Measurements from ENCODE around the gene STRN4.
"Not testable (repeated sequence)": the region's sequence is repeated elsewhere in the genome, so short reads cannot be mapped to it uniquely, and the experiment has no call there.

The STRN4 gene

GRCh38 chr19:46784262-46785053, 38.2 kb upstream of the STRN4 start:
- peaks cover 29 to 47% (median 32%) of the 10 kb centered on the region in 3 donors for H3K36me3 ChIP-seq
- H3K4me1 ChIP-seq: peaks cover 0 to 45% (median 32%) of the 10 kb centered on the region in 4 donors
- TF ChIP-seq CTCF (IDR thresholded peaks at IDR 0.05): no peak
- DNase-seq: peak; percentile 73 to 75
- H3K27ac ChIP-seq: peak overlapping the region; percentile 25 to 97
- peak overlapping the region; percentile 92 to 95 for H3K4me3 ChIP-seq
- no peaks in the 10 kb centered on the region for H3K9me3 ChIP-seq
- no peaks in the 10 kb centered on the region for H3K27me3 ChIP-seq
- intact Hi-C loops (cut with DNase I; ENCODE audit: low total_unique reads): loop anchor here (5.0 kb wide), 1 partner anchor 38 kb away; no protein-coding TSS in a partner anchor

- H3K4me1 ChIP-seq: peaks cover 0 to 42% (median 32%) of the 10 kb centered on the region in 4 donors
- peak overlapping the region in 1 of 2 donors; percentile 9 for H3K27ac ChIP-seq
- DNase-seq: no peak
- H3K27me3 ChIP-seq: no peaks in the 10 kb centered on the region
- no peaks in the 10 kb centered on the region for H3K9me3 ChIP-seq
- TF ChIP-seq CTCF (IDR thresholded peaks at IDR 0.05): no peak
- peaks cover 37 to 55% (median 37%) of the 10 kb centered on the region in 3 donors for H3K36me3 ChIP-seq
- intact Hi-C loops (cut with DNase I; ENCODE audit: low total_unique reads): loop anchor here (5.0 kb wide), 1 partner anchor 39 kb away; no protein-coding TSS in a partner anchor
- H3K4me3 ChIP-seq: peak overlapping the region in 1 of 2 donors; percentile 95
These were observed 37.4 kb upstream of the STRN4 start for GRCh38 chr19:46783670-46784069.

- peaks cover 0 to 40% (median 32%) of the 10 kb centered on the region in 4 donors for H3K4me1 ChIP-seq
- TF ChIP-seq CTCF (IDR thresholded peaks at IDR 0.05): no peak
- no peak overlapping the region for H3K4me3 ChIP-seq
- no peaks in the 10 kb centered on the region for H3K27me3 ChIP-seq
- peaks cover 49 to 67% (median 49%) of the 10 kb centered on the region in 3 donors for H3K36me3 ChIP-seq
- no peaks in the 10 kb centered on the region for H3K9me3 ChIP-seq
- no peak overlapping the region for H3K27ac ChIP-seq
- no peak for DNase-seq
- intact Hi-C loops (cut with DNase I; ENCODE audit: low total_unique reads): loop anchor here (5.0 kb wide), 1 partner anchor 40 kb away; no protein-coding TSS in a partner anchor
These were observed 36.2 kb upstream of the STRN4 start for GRCh38 chr19:46782355-46783019.

- H3K27me3 ChIP-seq; H3K4me1 ChIP-seq; DNase-seq; intact Hi-C loops (cut with DNase I; ENCODE audit: low total_unique reads); H3K4me3 ChIP-seq; H3K27ac ChIP-seq; H3K9me3 ChIP-seq: not testable (repeated sequence)
- peaks cover 73 to 95% (median 80%) of the 10 kb centered on the region in 3 donors for H3K36me3 ChIP-seq
These were observed 31.9 kb upstream of the STRN4 start for GRCh38 chr19:46777956-46778645.

- Histone ChIP-seq H3K9me3 (no peaks in the 10 kb centered on the region), H3K27me3 (no peaks in the 10 kb centered on the region), H3K27ac (no peak overlapping the region), H3K4me1 (peaks cover 0 to 7% (median 0%) of the 10 kb centered on the region in 4 donors), H3K36me3 (peaks cover 64 to 86% (median 71%) of the 10 kb centered on the region in 3 donors), H3K4me3 (no peak overlapping the region)
- intact Hi-C loops (cut with DNase I; ENCODE audit: low total_unique reads): no loop called here
- TF ChIP-seq CTCF (IDR thresholded peaks at IDR 0.05): no peak
- DNase-seq: no peak
These were observed 31.0 kb upstream of the STRN4 start for GRCh38 chr19:46776927-46777911.

Measured in tibial artery (tissue), 4 donors.